ENCODE measurements around the gene ADAMTS3.
A peak's percentile ranks its signal among the peaks of the same experiment; 100 is the strongest.
"Not testable (repeated sequence)": the region's sequence is repeated elsewhere in the genome, so short reads cannot be mapped to it uniquely, and the experiment has no call there.

ADAMTS3 gene

GRCh38 chr4:72546456-72546855, 22.6 kb downstream of the ADAMTS3 start:
- no peak for DNase-seq

GRCh38 chr4:72540694-72541093, 28.3 kb downstream of the ADAMTS3 start:
- DNase-seq, result not testable (repeated sequence)

- no peak for DNase-seq
Observed at GRCh38 chr4:72538006-72538405, 31.0 kb downstream of the ADAMTS3 start.

GRCh38 chr4:72536443-72536842, 32.6 kb downstream of the ADAMTS3 start:
- no peak for DNase-seq

GRCh38 chr4:72531768-72532290, 37.2 kb downstream of the ADAMTS3 start:
- DNase-seq, result no peak

- DNase-seq, result no peak
Observed at GRCh38 chr4:72531322-72531721, 37.7 kb downstream of the ADAMTS3 start.

GRCh38 chr4:72529148-72529822, 39.7 kb downstream of the ADAMTS3 start:
- no peak for DNase-seq

- DNase-seq, result no peak
Observed at GRCh38 chr4:72527038-72527646, 41.9 kb downstream of the ADAMTS3 start.

GRCh38 chr4:72525938-72526337, 43.1 kb downstream of the ADAMTS3 start:
- DNase-seq, result no peak

- no peak for DNase-seq
Observed at GRCh38 chr4:72522440-72522839, 46.6 kb downstream of the ADAMTS3 start.

- DNase-seq, result no peak
Observed at GRCh38 chr4:72513227-72513626, 55.8 kb downstream of the ADAMTS3 start.

- DNase-seq, result no peak
Observed at GRCh38 chr4:72507860-72508419, 61.1 kb downstream of the ADAMTS3 start.

GRCh38 chr4:72507167-72507566, 61.9 kb downstream of the ADAMTS3 start:
- no peak for DNase-seq

GRCh38 chr4:72505314-72505744, 63.7 kb downstream of the ADAMTS3 start:
- DNase-seq, result peak; percentile 21

- no peak for DNase-seq
Observed at GRCh38 chr4:72500214-72500613, 68.8 kb downstream of the ADAMTS3 start.

GRCh38 chr4:72496119-72496518, 72.9 kb downstream of the ADAMTS3 start:
- DNase-seq, result no peak

- DNase-seq, result no peak
Observed at GRCh38 chr4:72494156-72494555, 74.9 kb downstream of the ADAMTS3 start.

- DNase-seq, result no peak
Observed at GRCh38 chr4:72489267-72489666, 79.8 kb downstream of the ADAMTS3 start.

- DNase-seq, result no peak
Observed at GRCh38 chr4:72486991-72487390, 82.0 kb downstream of the ADAMTS3 start.

GRCh38 chr4:72484981-72485380, 84.0 kb downstream of the ADAMTS3 start:
- no peak for DNase-seq

- no peak for DNase-seq
Observed at GRCh38 chr4:72473434-72473900, 95.6 kb downstream of the ADAMTS3 start.

- no peak for DNase-seq
Observed at GRCh38 chr4:72471816-72472215, 97.2 kb downstream of the ADAMTS3 start.

GRCh38 chr4:72468904-72469502, 100.0 kb downstream of the ADAMTS3 start:
- DNase-seq, result no peak

- DNase-seq, result no peak
Observed at GRCh38 chr4:72467633-72468032, 101.4 kb downstream of the ADAMTS3 start.

Measured in T1000 (cell line).